Inflammatory macrophage (primary cell): ENCODE measurements around the gene FOXP4.
A peak's percentile ranks its signal among the peaks of the same experiment; 100 is the strongest.

ENCODE experiments used
- DNase-seq, 2 donors: peaks; one replicate each; pipeline ENCODE4 v3.0.0-alpha.2; 2020 to 2022

The FOXP4 gene

DNA sequence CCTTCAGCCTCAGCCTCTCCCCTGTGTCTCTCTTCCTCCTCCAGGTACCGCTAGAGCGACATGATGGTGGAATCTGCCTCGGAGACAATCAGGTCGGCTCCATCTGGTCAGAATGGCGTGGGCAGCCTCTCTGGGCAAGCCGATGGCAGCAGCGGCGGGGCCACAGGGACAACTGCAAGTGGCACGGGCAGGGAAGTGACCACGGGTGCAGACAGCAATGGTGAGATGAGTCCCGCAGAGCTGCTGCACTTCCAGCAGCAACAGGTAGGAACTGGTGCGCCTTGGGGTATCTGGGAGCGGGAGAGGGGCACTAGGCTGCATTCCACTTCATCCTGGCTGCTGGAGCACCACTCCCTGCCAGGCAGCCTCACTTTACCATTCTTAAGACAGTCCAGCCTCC is 19.5 kb downstream of the FOXP4 start:
- no peak for DNase-seq

DNA sequence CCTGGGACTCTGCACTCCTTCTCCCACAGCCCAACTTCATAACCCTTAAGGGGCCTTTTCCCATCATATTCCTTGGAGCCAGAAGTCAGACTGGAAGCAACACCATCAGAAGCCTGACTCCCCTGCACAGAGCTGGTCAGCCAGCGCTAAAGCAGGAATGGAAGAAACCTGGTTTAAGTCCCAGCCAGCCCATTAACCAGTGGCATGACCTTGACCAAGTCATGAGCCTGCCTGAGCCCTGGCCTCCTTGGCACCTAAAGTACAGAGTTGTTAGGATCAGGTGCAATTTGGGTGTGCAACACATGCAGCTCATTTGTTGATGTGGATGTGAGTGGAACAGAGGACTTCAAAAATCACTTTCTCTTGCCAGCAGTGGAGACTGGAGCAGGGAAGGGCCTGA is 20.8 kb downstream of the FOXP4 start:
- DNase-seq = no peak

DNA sequence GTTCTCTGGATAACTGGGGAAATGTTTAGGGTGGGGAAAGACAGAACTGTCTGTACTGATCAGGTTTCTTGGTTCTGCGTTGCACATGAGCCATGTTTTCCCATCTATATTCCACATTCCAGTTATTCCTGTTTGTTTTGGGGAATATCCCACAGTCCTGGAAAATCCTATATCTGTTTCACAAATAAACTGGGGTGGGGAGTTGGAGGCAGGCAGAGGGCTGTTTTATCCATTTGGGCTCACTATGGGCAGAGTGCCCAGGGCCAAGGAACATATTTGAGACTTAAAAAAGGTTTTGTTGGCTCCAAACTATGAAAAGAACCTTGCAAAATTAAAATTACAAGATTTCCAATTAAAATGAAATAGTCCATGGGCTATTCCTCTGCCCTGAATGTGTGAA is 21.5 kb downstream of the FOXP4 start:
- no peak for DNase-seq

DNA sequence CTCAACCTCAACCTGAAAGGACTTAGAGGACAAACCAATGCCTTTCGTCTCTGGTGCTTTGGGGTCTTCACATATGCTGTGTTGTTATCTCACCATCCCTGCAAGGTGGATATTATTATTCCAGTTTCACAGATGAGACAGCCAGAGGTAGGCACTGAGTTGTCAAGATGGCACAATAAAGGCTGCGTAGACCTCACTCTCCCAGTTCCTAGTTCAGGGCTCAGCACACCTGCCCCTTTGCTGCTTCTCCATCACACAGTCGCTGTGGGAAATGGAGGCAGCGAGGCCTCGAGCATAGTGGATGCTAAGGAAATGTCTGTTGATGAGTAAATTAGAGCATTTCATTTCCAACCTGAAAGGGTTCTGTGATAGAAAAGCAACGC is 22.0 kb downstream of the FOXP4 start:
- no peak for DNase-seq

DNA sequence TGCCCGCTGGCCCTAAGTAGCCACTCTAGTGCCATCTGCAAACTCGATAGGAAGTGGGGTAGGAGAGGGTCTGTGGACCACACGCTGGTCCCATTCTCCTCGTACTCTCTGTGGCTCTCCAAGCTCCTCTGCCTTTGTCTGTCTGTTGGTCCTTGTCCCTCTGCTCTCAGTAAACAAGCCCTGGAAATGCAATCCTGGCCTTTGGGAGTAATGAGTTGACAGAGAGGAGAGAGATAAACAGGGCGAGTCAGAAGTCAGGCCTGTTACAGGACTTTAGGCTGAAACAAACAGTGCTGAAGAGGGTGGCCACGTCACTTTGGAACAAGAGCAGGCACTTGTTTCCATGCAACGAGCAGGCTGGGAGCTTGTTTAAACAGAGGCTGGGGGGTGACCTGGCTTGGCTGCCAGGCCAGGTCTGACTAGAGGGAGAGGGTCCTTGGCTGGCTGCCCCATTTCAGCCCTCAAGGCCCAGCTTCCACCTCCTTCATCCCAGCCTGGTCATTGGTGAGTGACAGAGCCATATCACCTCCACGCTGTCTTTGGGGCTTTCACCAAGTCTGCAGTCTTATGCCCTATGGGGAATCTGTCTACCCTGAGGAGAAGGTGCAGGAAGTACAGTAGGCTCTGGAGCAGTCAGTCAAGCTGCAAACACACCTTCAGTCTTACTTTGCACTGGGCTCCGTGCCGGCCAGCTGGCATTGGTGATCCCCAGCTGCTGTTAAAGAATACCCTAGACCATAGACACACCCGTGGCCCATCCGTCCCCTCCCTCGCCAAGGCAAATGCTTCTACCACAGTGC is 22.6 kb downstream of the FOXP4 start:
- DNase-seq = no peak

DNA sequence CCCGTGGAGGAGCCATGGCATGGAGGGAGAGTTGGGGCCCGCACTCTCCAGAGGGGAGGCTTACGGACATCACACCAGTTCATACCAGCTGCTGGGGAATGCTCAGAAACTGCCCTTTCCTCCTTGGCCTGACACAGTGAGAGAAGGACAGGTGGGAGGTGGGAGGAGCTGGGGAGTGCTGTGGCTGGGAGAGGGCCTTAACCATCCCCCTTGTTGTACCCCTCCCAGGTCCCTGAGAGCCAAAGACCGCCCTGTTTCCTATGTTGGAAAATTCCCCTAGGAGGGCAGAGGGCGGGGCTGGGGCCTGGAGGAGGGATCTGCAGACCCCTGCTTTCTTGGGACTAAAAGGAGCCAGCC is 24.1 kb downstream of the FOXP4 start:
- no peak for DNase-seq

DNA sequence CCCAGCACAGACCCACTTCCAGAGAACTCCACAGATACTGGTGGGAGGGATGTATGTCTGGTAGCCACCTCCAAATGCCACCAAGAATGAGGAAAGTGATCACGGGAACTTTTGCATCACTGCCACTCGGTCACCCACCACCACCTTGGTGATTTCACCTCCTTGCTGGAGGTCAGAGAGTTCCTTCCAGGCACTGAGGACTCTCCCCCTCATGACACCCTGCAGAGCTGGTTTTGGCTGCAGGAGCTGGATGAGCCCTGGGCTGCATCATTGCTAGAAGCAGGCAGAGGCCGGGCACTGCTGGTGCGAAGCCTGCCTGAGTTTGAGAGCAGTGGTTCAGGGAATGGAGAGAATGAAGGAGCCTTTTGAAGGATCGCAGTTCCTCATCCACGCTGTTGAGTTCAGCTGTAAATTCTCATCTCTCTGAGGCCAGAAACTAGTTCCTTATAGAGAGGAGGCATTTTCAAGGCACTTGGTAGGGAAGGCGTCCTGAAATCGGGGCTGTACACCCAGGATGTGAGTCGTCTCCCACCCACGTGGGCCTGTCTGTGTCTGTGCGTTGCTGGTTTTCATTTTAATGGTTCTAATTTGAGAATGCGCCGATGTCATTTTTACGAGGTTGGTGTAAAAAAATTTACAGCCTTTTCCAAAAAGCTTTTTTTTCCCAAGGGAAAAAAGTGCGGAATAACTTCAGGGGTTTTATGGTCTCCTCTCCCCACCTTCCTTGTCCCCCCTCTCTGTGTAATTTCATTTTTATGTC is 25.0 kb downstream of the FOXP4 start:
- DNase-seq = peak; percentile 36 to 62

DNA sequence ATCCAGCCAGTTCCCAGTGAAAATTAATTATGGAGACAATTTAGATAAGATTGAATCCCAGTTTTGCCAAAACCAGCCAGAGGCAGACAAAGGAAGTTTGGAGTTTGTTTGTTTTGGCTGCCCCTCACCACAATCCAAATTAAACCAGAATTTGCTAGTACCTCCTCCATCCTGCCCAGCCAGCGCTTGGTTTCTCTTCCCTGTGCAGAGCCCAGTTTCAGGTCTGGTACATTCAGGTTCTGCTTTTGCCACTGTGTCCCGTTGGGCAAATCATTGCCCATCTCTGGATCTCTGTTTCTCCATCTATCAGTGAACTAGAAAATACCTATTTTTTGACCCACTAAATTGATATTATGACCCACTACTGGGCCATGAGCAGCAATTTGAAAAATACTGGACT is 26.4 kb downstream of the FOXP4 start:
- DNase-seq = no peak

DNA sequence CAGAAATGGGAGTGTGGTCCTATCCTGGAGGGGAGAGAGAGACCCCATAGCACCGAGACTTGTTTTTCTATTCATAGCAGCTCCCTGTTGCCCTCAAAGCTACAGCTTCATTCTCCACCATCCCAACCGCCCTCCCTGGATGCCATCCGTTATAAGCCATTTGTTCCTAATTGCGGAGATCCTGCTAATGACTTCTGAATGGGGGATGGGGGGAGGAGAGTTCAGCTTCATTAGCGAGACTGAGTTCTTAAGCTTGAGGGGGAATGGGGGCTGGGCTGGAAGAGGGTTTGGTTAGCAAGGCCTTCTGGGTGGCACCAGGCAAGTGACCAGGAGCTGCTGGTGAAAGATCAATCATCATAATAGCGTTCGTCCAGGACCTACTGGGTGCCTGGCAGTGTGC is 27.1 kb downstream of the FOXP4 start:
- DNase-seq = no peak

DNA sequence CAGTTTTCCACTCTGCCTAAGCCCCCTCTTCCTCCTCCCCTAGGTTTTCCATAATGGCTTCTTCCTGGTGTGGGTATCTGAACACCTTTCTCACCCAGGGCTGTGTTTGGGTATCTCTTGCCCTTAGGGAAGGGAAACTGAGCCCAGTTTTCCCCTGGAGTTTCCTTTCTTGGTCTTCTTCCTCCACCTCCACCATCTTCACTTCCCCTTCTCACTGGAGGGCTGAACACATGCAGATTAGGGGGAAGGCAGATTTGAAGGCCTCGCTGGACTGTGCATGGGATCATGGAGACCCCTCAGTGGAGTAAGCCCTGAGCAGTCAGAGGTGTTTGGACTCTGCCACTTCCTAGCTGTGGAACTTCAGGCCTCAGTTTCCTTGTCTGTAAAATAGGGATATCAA is 27.8 kb downstream of the FOXP4 start:
- no peak for DNase-seq

DNA sequence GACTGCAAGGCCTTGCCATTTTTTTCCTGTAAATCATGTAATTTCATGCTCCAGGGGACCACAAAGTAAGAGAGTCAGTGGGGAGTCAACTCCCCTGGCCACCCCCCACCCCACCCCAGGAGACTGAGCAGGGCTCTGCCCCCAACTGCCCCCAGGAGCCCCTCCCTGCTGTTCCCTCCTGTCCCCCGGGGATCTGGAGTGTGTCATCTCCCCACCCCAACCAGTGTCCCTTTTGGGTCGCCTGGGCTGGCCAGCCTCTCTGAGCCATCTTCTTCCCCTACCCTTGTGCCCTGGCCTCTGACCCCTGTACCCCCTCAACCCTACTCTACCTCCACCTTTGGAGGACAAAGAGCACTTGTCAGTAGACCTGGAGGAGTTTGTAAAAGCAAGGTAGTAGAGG is 29.4 kb downstream of the FOXP4 start:
- no peak for DNase-seq

DNA sequence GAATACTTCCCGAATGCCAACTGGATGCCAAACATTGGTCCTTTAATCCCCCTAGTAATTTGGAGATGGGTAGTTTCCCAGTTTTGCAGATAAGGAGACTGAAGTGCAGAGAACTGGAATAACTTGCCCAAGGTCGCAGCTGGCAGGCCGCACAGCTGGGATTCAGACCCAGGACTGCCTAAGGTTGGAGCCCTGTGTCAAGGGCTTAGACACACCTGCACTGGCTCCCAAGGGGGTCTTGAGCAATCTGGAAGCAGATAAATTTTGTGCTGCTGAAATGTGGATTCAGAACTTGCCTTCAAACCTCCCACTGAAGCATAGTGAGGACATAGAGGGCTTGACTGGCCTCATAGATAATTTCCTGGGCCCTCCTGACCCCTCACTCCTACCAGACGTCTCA is 30.5 kb downstream of the FOXP4 start:
- DNase-seq = no peak

DNA sequence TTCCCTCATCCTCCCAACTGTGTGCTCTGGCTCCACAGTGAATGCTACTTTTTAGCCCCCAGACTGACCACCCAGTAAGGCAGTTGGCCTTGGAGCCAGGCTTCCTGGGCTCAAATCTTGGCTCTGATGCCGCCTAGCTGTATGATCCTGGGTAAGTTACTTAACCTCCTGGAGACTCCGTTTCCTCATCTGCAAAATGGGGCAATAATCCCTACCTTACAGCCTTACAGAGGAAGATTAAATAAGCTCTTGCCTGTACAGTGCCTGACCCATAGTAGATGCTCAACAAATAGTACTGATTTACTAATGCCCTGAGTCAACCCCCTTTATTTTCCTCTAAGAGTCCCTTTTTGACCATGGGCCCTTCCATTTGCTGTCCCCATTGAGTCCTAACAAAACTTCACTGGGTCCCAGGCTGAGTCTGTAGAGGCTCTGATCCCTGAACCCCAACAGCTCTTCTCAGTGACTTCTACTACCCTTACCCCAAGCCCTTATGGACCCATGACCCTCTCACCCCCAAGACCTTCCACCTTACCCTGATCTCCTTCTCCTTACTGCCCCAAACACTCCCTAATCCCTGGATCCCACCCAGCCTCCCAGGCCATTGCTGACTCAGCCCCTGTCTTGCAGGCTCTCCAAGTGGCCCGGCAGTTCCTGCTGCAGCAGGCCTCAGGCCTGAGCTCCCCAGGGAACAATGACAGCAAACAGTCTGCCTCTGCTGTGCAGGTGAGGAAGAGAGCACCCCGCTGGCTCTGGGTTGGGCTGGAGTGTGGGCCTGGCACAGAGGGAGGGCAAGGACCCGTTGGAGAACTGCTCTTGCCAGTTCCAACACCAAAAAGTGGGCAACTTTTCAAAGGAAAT is 31.4 kb downstream of the FOXP4 start:
- no peak for DNase-seq

DNA sequence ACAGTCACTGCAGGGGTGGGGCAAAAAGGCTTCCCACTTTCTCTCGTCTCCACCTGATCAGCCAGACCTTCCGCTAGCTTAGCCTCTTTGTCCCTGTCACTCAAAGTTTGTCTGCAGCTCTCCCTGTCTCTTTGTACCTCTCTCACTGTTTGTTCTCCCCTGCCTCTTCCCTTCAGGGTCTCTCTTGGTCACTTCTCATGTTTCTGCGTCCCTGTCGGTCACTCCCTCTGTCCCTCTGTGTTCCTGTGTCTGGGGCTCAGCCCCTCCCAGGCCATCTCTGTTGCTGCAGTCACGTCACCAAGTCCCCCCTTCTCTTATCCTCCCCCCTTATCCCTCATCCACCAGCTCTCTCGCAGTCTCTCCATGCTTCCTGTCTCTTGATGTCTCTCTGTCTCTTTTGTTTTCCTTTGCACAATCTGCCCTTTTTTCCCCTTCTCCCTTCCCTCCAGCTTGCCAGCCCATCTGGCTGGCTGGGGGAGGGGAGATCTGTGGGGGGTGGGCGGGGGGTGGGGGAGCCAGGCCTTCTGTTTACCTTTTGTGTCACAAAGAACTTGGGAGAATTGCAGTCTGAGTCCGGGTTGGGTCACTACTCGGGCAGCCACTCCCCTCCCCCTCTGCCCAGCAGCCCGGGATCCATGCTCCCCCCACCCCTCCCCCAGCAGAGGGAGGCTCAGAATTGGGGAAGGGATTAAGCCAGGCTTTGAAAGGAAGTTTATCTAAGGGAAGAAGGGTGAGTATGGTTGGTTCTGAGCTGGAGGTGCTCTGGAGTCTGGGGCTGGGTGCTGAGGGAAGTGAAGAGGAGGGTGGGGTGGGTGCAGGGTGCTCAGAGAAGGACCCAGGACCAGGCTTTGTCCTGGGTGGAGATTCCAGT is 32.3 kb downstream of the FOXP4 start:
- DNase-seq = no peak

DNA sequence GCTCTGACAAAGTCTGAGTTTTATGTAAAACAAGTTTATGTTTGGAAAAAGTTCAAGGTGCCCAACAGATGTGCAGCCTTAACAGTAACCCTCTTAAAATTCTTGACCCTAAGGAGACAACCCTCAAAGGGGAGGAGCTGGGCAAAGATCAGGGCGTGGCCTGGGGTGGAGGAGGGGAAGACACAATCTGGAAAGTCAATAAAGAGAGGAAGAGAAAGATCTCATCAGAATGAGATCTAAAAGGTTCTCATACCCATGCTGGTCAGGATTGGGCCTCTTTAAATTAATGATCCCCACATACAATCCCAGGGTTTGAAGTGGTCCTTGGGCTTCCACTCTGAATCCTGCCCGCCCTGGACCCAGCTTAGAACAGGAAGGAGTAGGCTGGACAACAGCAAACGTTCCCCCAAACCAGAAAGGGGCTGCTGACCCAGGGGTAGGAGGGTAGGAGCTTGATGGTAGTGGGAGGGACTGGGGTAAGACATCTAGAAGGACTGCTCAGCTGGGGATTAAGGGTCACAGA is 33.0 kb downstream of the FOXP4 start:
- no peak for DNase-seq

DNA sequence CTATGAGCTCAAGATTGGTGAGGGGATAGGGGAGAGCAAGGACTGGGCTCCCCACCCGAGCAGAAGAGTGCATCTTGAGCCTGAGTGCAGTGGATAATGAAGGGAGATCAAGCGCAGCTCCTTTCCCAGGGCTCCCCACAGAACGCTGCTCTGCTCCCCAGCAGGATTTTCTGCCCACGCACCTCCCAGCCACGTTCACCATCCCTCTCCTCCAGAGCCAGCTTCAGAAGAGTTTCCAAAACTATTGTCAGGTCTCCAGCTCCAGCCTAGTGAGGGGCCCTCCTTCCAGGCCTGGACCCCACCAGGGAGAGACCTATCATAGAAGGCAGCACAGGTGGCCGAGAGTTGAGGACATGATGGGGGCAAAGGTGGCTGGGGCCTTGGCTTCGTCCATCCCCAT is 34.5 kb downstream of the FOXP4 start:
- no peak for DNase-seq

DNA sequence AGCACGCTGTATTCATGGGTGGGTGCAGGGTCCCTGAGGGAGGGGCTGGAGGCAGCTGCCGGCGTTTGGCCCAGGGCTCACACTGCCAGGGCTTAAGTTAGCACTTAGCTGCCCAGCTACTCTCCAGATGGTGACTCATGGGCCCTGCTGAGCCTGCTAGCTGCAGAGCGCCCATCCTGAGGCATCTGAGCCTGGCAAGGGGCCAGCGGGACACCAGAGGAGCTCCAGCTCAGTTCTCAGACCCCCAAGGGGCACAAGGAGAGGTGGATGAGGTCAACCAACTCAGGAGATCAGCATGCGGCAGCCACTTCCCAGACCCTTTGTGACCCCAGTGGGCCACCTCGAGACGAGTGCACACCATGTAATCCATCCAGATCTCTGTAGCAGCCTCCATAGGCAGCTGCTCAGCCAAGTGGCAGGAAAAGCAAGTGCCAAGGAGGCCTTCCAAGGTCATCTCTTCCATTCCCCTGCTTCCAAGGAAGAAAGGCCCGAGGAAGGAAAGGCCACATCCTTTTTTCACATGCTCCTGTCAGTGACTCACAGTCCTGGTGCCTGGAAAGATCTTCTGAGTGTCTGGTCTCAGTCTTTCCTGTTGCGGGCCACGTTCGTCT is 35.3 kb downstream of the FOXP4 start:
- no peak for DNase-seq

DNA sequence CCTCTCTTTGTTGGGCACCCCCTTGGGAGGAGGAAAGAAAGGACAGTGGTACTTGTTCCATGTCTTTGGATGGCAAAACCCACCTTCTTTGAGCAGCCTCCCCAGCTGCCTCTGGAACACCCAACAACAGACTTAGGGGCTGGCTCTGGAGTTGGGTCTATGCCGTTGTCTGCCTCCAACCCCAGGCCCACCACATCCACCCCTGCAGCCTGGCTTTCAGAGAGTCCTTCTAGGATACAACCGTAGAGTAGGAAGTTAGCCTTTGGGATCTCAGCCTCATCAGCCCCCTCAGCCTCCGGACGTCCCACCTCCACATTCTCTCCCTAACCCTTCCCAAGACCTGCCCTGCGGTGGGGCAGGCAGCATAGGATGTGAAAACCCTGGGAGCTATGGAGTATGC is 36.4 kb downstream of the FOXP4 start:
- DNase-seq = no peak

DNA sequence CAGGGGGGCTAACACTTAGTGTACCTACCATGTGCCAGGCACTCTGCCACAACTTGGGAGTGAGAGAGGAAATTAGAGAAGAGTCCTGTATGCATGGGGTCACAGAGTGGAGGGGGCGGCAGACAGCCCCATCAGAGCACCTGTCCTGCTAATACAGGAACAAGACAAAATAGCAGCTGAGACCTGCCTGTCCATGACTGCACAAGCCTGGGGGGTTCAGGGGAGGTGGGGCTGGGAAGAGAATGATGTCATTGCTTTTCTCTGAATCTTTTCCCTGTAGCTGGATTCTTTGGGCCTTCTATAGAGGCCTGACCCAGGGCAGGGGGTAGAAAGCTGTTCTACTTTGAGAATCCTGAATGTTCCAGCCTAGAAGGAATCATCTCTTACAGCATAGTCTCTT is 37.4 kb downstream of the FOXP4 start:
- DNase-seq = no peak

DNA sequence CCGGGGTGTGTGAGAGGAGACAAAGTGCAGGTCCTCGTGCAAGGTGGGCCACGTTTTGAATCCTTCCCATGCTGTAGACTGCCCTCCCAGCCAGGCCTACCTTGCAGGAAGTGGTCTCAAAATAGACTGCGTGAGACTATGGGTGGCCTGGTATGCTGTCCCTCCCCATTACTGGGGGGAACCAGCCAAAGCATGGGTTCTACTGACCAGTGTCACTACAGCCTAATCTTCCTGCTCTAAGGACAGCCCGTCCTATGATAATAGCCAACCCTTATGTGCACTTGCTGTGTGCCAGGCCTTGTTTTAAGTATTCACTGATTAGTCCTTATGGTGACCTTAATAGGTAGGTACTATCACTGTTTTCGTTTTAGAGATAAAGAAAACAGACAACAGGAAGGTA is 38.0 kb downstream of the FOXP4 start:
- no peak for DNase-seq

DNA sequence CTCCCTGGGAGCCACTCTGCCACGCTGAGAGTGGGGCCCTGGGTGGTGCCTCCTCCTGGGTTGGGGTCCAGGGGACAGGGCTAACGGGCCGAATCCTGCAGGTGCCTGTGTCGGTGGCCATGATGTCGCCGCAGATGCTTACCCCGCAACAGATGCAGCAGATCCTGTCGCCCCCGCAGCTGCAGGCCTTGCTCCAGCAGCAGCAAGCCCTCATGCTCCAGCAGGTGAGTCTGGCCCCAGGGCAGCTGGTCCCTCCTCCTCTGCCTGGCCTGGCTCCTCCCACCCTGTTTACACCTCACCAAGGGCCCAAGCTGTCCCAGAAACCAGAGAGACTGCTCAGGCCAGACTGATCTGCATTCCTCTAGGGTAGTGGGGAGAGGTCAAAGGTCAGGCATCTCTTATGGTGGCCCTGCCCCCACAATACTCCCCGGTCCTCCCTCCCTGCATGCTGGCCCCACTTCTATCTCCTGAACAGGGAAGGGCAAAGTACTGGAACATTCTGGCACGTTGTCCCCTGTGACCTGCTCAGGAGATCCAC is 38.6 kb downstream of the FOXP4 start:
- no peak for DNase-seq

DNA sequence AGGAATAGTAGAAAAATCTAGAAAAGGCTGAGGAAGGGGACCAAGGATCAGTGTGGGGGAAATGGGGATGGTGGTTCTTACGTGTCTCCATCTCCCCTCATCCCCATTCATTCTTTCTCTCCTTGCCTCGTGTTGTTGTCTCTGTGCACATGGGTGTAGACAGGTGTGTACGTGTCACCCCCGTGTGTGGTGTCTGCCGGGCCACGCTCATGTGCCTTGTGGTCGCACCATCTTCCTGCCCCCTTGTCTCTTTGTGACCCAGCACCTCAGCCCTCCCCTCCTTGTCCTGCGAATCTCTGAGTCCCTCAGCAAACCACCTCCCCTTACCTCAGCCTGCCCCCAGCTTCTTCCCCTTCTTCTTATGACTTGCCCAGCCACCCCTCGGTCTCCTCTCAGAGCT is 39.4 kb downstream of the FOXP4 start:
- no peak for DNase-seq
